Measurements from ENCODE around the gene MDK. TPM values are rescaled to one million over a fixed set of nuclear protein-coding genes. Genes with fewer than 3 reads are reported as not detected.

The MDK gene
- total and polyA plus RNA-seq, 2 experiments from 2014 or later, result 388 to 477 TPM

GRCh38 chr11:46382646-46383403 is 1.4 kb downstream of the MDK start:
- Histone ChIP-seq H4K20me1 (replicated peaks; ENCODE audit: insufficient read depth) (no peaks in the 10 kb centered on the region; the same call in 1 of the 2 replicates), H3K4me3 (peak overlapping the region; percentile 93), H3K4me1 (ENCODE audit: insufficient read depth) (peaks cover 23% of the 10 kb centered on the region), H2AFZ (no peak overlapping the region), H3F3A (replicated peaks; ENCODE audit: low read depth) (peaks cover 35% of the 10 kb centered on the region), H3K27me3 (ENCODE audit: insufficient read depth) (peaks cover 9% of the 10 kb centered on the region; the same call in 1 of the 2 replicates), H3K36me3 (ENCODE audit: insufficient read depth) (no peaks in the 10 kb centered on the region; the same call in 1 of the 2 replicates), H3K4me2 (peak overlapping the region; percentile 97), H3K27ac (ENCODE audit: low read depth) (no peak overlapping the region), H3K9me2 (ENCODE audit: insufficient read depth) (no peaks in the 10 kb centered on the region), H3K79me2 (replicated peaks; ENCODE audit: insufficient read depth) (no peaks in the 10 kb centered on the region)
- Mint-ChIP-seq H3K27ac (no peak overlapping the region), H3K4me3 (peak overlapping the region; percentile 83), H3K36me3 (ENCODE audit: low read depth) (peaks cover 13% of the 10 kb centered on the region), H3K9me3 (no peaks in the 10 kb centered on the region; the same call in 2 of the 3 replicates), H3K27me3 (ENCODE audit: insufficient read depth, low read depth, poor library complexity) (peaks cover 29% of the 10 kb centered on the region), H3K4me1 (peaks cover 29% of the 10 kb centered on the region)
- TF ChIP-seq CTCF (conservative IDR thresholded peaks at IDR 0.05; ENCODE audit: low read depth in 2 of 2) (peak; percentile 78 to 84), EZH2phosphoT487 (IDR thresholded peaks at IDR 0.05; ENCODE audit: unreplicated experiment) (no peak)
- ATAC-seq (peak; percentile 3; the same call in 2 of the 3 replicates), DNase-seq (ENCODE audit: low spot score) (peak; percentile 89)

GRCh38 chr11:46383404-46383758 is 1.9 kb downstream of the MDK start:
- H3K4me1 ChIP-seq (ENCODE audit: insufficient read depth), result peaks cover 27% of the 10 kb centered on the region
- H3K4me3 Mint-ChIP-seq, result peak overlapping the region; percentile 24; the same call in 1 of the 3 replicates
- peaks cover 34% of the 10 kb centered on the region for H3F3A ChIP-seq (replicated peaks; ENCODE audit: low read depth)
- H4K20me1 ChIP-seq (replicated peaks; ENCODE audit: insufficient read depth), result no peaks in the 10 kb centered on the region; the same call in 1 of the 2 replicates
- no peaks in the 10 kb centered on the region for H3K79me2 ChIP-seq (replicated peaks; ENCODE audit: insufficient read depth)
- peaks cover 11% of the 10 kb centered on the region for H3K36me3 Mint-ChIP-seq (ENCODE audit: low read depth)
- H3K4me3 ChIP-seq, result no peak overlapping the region
- peaks cover 34% of the 10 kb centered on the region for H3K27me3 Mint-ChIP-seq (ENCODE audit: insufficient read depth, low read depth, poor library complexity)
- no peak overlapping the region for H3K27ac ChIP-seq (ENCODE audit: low read depth)
- DNase-seq (ENCODE audit: low spot score) (no peak), ATAC-seq (no peak)
- no peaks in the 10 kb centered on the region; the same call in 1 of the 3 replicates for H3K9me3 Mint-ChIP-seq
- H3K27ac Mint-ChIP-seq, result no peak overlapping the region
- H3K27me3 ChIP-seq (ENCODE audit: insufficient read depth), result peaks cover 15% of the 10 kb centered on the region
- H2AFZ ChIP-seq, result no peak overlapping the region
- peaks cover 34% of the 10 kb centered on the region for H3K4me1 Mint-ChIP-seq
- H3K9me2 ChIP-seq (ENCODE audit: insufficient read depth), result no peaks in the 10 kb centered on the region
- H3K36me3 ChIP-seq (ENCODE audit: insufficient read depth), result no peaks in the 10 kb centered on the region; the same call in 1 of the 2 replicates
- no peak overlapping the region for H3K4me2 ChIP-seq
- no peak for TF ChIP-seq STAT1 (IDR thresholded peaks at IDR 0.05; ENCODE audit: unreplicated experiment)
- no peak for TF ChIP-seq EZH2 (IDR thresholded peaks at IDR 0.05; ENCODE audit: low read depth, unreplicated experiment)
- TF ChIP-seq POLR2AphosphoS5 (IDR thresholded peaks at IDR 0.05; ENCODE audit: low read depth), result no peak
- no peak for TF ChIP-seq CTCF (conservative IDR thresholded peaks at IDR 0.05; ENCODE audit: low read depth in 2 of 2)
- TF ChIP-seq REST (IDR thresholded peaks at IDR 0.05; ENCODE audit: unreplicated experiment), result no peak
- no peak for TF ChIP-seq ETS1 (IDR thresholded peaks at IDR 0.05)
- TF ChIP-seq ZNF331 (CRISPR knock-in tag; IDR thresholded peaks at IDR 0.05; ENCODE audit: low read depth), result no peak

Data from GM23338 (cell line).